WTC11 (cell line): Measurements from ENCODE around the gene LY6G6F.

ENCODE experiments used
- CTCF ChIP-seq: fragments of 200-600 bp; IDR thresholded peaks from 2 replicates; pipeline ENCODE4 v1.8.0; 2022; ENCODE audit warnings: antibody characterized with exemption
- ETV6 ChIP-seq: sonication (generic); formaldehyde crosslinking; IDR thresholded peaks from 2 replicates; pipeline ENCODE4 v1.8.1; 2022; ENCODE audit warnings: mild to moderate bottlenecking, missing genetic modification reagents
- ZNF121 ChIP-seq: sonication (generic); formaldehyde crosslinking; IDR thresholded peaks from 2 replicates; pipeline ENCODE4 v1.8.0; 2023; ENCODE audit warnings: missing genetic modification reagents
- ZNF232 ChIP-seq: sonication (generic); formaldehyde crosslinking; IDR thresholded peaks from 2 replicates; pipeline ENCODE4 v1.8.0; 2022; ENCODE audit warnings: mild to moderate bottlenecking, missing genetic modification reagents
- TF ChIP-seq, protein P1 (sequence below): sonication (generic); formaldehyde crosslinking; IDR thresholded peaks from 2 replicates; pipeline ENCODE4 v1.8.1; 2022; ENCODE audit warnings: mild to moderate bottlenecking, missing genetic modification reagents, moderate library complexity, borderline replicate concordance

- peak; percentile 53; the same call in 1 of the 2 replicates for TF ChIP-seq ETV6 (CRISPR knock-in tag)
- no peak for TF ChIP-seq CTCF
- 0 out of 2 replicates have a peak, but pooled peaks have one; percentile 8 for TF ChIP-seq ZNF232
- no peak for TF ChIP-seq ZNF121 (CRISPR knock-in tag)
- TF ChIP-seq, protein P1, sequence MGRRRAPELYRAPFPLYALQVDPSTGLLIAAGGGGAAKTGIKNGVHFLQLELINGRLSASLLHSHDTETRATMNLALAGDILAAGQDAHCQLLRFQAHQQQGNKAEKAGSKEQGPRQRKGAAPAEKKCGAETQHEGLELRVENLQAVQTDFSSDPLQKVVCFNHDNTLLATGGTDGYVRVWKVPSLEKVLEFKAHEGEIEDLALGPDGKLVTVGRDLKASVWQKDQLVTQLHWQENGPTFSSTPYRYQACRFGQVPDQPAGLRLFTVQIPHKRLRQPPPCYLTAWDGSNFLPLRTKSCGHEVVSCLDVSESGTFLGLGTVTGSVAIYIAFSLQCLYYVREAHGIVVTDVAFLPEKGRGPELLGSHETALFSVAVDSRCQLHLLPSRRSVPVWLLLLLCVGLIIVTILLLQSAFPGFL (CRISPR knock-in tag), result 0 out of 2 replicates have a peak, but pooled peaks have one; percentile 66
Observed at GRCh38 chr6:31660381-31661261, 46.0 kb upstream of the LY6G6F start, which contains the start of gene C6orf47.
